Measurements from ENCODE around the gene PCNT. TPM values are rescaled to one million over a fixed set of nuclear protein-coding genes. Genes with fewer than 3 reads are reported as not detected.

The PCNT gene
- total RNA-seq, 1 experiment from 2014 or later = 39.6 TPM

DNA sequence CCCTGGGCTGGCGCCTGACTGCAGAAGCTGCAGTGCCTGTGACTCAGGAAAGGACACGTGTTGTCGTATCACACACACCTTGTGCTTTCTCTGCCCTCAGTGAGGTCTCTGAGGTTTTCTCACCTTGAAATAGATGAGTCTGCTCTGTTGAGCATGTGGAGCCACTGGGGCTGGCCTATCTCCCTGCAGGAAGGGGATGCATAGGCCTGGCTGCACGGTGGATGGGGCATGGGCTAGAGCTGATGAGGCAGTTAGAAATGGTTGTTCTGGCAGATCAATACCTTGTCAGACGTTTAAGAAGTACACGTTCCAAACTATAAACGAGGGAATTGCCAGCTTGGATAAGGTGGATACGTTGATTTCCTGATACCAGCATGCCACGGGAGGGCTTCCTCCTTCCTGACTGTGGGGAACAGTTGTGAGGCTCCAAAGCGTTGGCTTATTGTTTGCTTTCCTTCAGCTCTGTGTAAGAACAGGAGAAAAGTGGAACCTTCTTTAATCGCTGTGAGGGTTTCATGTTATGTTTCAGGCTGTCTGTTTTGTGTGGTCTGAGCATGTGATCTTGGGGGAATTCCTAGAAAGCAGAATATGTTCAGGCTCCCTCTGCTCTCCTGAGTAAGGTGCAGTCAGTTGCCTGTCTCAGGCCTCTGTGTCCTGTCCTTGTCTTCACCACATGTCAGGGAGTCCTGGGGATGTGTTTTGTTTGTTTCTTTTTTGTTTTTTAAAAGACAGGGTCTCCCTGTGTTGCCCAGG, 44.8 kb downstream of the PCNT start:
- no peaks in the 10 kb centered on the region for H3K23me2 ChIP-seq (ENCODE audit: insufficient read length, low read depth, low read length, poor library complexity, severe bottlenecking)
- no CpG with 5 or more reads among the region's 11 CpGs for WGBS (ENCODE audit: extremely low coverage, insufficient read length, low lambda C conversion rate)
- Mint-ChIP-seq H3K9me3 (peaks cover 0 to 7% of the 10 kb centered on the region in 2 experiments; a peak in 2 of 5 replicates), H3K4me3 (no peak overlapping the region), H3K27me3 (ENCODE audit: low read depth) (no peaks in the 10 kb centered on the region), H3K36me3 (ENCODE audit: insufficient read depth in 1 of 3, low read depth in 3 of 3) (peaks cover 45 to 66% (median 59%) of the 10 kb centered on the region in 3 experiments), H3K27ac (peak overlapping the region in 2 of 3 experiments; percentile 53 to 78; a peak in 4 of 7 replicates), H3K4me1 (no peaks in the 10 kb centered on the region)
- no peak for DNase-seq
- H4K91ac ChIP-seq (ENCODE audit: insufficient read length, low read depth, low read length) = no peak overlapping the region
- no peak overlapping the region for H3K4ac ChIP-seq (ENCODE audit: low read depth, low read length)
- no peak overlapping the region for H4K5ac ChIP-seq (ENCODE audit: insufficient read length, low read depth, low read length)
- H3K4me2 ChIP-seq (ENCODE audit: insufficient read depth, insufficient read length, low read length) = no peak overlapping the region
- H2AK5ac ChIP-seq (ENCODE audit: insufficient read length, low read length) = no peak overlapping the region
- TF ChIP-seq, protein P1, sequence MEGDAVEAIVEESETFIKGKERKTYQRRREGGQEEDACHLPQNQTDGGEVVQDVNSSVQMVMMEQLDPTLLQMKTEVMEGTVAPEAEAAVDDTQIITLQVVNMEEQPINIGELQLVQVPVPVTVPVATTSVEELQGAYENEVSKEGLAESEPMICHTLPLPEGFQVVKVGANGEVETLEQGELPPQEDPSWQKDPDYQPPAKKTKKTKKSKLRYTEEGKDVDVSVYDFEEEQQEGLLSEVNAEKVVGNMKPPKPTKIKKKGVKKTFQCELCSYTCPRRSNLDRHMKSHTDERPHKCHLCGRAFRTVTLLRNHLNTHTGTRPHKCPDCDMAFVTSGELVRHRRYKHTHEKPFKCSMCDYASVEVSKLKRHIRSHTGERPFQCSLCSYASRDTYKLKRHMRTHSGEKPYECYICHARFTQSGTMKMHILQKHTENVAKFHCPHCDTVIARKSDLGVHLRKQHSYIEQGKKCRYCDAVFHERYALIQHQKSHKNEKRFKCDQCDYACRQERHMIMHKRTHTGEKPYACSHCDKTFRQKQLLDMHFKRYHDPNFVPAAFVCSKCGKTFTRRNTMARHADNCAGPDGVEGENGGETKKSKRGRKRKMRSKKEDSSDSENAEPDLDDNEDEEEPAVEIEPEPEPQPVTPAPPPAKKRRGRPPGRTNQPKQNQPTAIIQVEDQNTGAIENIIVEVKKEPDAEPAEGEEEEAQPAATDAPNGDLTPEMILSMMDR (conservative IDR thresholded peaks at IDR 0.05) = no peak
- no peaks in the 10 kb centered on the region for H3K27me3 ChIP-seq (ENCODE audit: insufficient read depth, low read length)
- no peak overlapping the region for H3K9ac ChIP-seq (ENCODE audit: extremely low read depth, insufficient read length, low read length)
- no peak overlapping the region for H3K56ac ChIP-seq (ENCODE audit: insufficient read length, low read depth, low read length)
- no peak overlapping the region for H3K23ac ChIP-seq (ENCODE audit: insufficient read length, low read depth, low read length)
- no peak overlapping the region for H3T11ph ChIP-seq (ENCODE audit: low read length)
- H3K79me1 ChIP-seq (ENCODE audit: insufficient read depth, low read depth, low read length, poor library complexity, severe bottlenecking) = no peaks in the 10 kb centered on the region
- no peak overlapping the region for H2BK15ac ChIP-seq (ENCODE audit: low read depth, low read length)
- H4K8ac ChIP-seq (replicated peaks; ENCODE audit: insufficient read length, low read depth, low read length) = no peak overlapping the region
- no peak overlapping the region for H2BK12ac ChIP-seq (ENCODE audit: insufficient read length, low read depth, low read length)
- peaks cover 5% of the 10 kb centered on the region for H4K20me1 ChIP-seq (ENCODE audit: control insufficient read depth, insufficient read depth, insufficient read length)
- H2BK20ac ChIP-seq (ENCODE audit: low read depth, low read length, poor library complexity, severe bottlenecking) = no peak overlapping the region
- no peak overlapping the region for H3K18ac ChIP-seq (ENCODE audit: insufficient read length, low read depth, low read length)
- H2AFZ ChIP-seq (ENCODE audit: low read length) = no peak overlapping the region
- H3K9me3 ChIP-seq (ENCODE audit: control insufficient read depth, low read depth, low read length) = no peaks in the 10 kb centered on the region
- H3K27ac ChIP-seq (ENCODE audit: insufficient read length, low read depth, low read length) = no peak overlapping the region
- no peak overlapping the region for H2BK120ac ChIP-seq (ENCODE audit: low read depth, low read length, poor library complexity, severe bottlenecking)
- no peak overlapping the region for H2BK5ac ChIP-seq (ENCODE audit: insufficient read length, low read length)
- H3K14ac ChIP-seq (ENCODE audit: insufficient read depth, low read length) = no peak overlapping the region
- H3K79me2 ChIP-seq (ENCODE audit: insufficient read depth, low read length) = peaks cover 7% of the 10 kb centered on the region; the same call in 1 of the 2 replicates
- no peaks in the 10 kb centered on the region for H3K4me1 ChIP-seq (ENCODE audit: insufficient read depth, low read length)

All from H9 (cell line).